T-helper 1 cell (primary cell): ENCODE results near the gene VIPR1.
A peak's percentile ranks its signal among the peaks of the same experiment; 100 is the strongest.

Experiments
- DNase-seq, 5 donors: peaks; one replicate each; pipeline ENCODE4 v3.0.0-alpha.2; 2012 to 2020
- total RNA-seq, 4 donors: gene quantifications; one replicate each; lab custom pipeline; 2026; lab: John Stamatoyannopoulos, UW

The VIPR1 gene
- total RNA-seq = 47.4 to 50.9 (median 49.2) reads per million in 4 donors

DNA sequence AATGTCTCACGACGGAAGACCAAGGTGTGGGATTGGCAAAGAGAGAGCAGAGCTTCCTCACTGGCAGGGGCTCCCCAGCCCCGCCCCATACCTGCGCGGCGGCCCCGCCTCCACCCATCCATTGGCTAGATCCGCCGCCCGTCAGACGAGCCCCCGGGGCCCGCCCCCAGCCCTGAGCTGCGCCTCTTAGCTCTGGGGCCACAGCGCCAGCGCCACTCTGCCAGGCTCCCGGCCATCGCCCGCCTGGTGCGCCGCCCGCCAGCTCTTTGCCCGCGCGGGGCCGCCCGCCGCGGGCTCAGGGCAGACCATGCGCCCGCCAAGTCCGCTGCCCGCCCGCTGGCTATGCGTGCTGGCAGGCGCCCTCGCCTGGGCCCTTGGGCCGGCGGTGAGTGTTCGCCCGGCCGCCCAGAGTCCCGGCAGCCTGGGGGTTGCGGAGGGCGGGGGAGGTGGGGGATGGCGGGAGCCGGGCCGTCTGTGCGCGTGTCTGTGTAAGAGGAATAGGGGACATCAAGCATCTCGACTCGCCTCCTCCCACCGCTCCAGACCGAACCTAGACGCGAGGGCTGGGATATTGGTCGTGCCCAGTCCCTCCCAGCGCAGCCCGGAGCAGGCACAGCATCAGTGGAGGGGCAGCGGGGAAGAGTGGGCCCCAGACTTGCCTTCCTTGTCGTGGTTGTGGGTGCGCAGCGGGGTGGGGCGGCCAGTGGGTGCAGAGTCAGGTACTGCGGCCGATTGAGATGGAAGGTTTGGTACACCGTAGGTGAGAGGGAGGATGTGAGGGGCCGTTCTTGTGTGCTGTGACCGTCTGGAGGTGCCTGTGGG is at the start of gene VIPR1:
Gene VIPR1, plus strand, starts transcription at position 215 of the 822 bp plus-strand sequence. Its CDS starts 93 bp downstream, at position 308.
- DNase-seq = peak; percentile 86 to 94 (median 91)

GRCh38 chr3:42456211-42456610 is 46.2 kb upstream of the VIPR1 start:
- DNase-seq = no peak

- no peak for DNase-seq
Measured at GRCh38 chr3:42459151-42459550, 43.3 kb upstream of the VIPR1 start.

- no peak for DNase-seq
Measured at GRCh38 chr3:42461762-42462161, 40.7 kb upstream of the VIPR1 start.

- no peak for DNase-seq
Measured at GRCh38 chr3:42463093-42463492, 39.4 kb upstream of the VIPR1 start.

DNA sequence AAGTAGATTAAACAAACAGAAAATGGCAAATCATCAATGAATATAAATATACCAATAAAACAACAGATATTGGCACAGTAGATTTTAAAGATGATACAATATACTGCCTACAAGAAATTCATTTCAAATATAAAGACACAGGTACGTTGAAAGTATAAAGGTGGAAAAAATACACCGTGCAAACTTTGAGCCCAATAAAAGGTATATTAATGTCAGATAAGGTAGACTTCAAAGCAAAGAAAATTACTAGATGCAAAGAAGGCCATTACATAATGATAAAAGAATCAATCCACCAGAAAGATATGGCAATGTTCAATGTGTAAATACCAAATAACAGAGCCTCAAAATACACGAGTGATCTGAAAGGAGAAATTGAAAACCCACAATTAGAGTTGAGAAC is 34.3 kb upstream of the VIPR1 start:
- no peak for DNase-seq

- DNase-seq = no peak
Measured at GRCh38 chr3:42472555-42472954, 29.9 kb upstream of the VIPR1 start.

DNA sequence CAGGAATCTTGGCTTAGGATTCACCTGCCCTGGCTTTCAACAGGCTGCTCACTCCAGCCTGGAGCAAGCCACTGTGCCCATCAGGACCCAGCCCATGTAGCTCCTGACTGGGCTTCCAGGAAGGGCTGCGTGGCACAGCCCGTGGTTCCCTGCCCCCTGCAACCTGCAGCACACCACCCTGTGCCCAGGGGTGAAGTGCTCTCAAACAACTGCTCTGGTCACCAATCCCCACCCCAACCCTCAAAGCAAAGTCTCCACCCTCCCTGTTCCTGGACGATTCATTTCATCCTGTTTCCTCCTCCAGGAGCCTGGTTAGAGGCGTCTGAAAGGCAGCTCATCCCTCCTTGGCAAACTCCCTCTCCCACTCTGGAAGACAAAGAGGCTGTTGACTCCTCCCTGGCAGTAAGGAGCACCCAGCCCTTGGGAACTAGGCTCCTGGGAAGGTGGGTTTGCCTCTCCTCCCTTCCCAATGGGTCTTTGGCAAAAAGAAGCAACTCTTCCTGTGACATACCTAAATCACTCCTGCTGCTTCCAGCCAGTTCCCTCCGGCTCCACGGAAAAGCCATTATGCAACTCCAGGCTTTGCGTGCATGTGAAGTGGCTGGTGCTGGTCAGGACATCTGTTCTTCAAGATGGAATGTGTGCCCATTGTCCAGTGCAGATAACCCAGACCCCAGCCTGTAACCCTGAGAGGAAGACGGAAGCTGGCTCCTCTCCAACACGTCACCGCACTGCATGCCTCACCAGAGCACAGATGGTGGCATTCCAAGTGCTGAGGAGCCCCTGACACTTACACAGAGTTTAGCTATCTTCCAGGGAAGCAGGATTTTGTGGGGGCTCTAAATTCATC is 29.1 kb upstream of the VIPR1 start:
- no peak for DNase-seq

GRCh38 chr3:42476225-42477125 is 26.0 kb upstream of the VIPR1 start:
- no peak for DNase-seq

GRCh38 chr3:42477696-42478095 is 24.7 kb upstream of the VIPR1 start:
- no peak for DNase-seq

DNA sequence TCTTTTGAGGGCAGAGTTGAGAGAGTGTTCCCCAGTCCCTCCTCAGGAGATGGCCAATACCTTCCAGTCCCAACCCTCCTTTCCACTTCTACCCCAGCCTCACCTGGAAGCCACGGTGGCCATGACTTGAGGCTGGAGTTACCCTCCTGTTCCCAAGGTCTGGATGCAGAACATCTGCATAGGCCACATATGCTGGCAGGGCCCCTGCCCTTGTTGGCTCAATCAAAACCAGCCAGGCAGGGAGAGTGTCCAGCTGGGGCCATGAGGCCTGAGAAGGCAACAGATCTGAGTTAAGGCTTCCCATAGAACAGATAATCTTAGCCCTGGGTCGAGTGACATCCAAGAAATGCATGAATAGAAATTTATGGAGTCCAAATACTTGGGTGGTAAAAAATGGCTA is 23.6 kb upstream of the VIPR1 start:
- no peak for DNase-seq

DNA sequence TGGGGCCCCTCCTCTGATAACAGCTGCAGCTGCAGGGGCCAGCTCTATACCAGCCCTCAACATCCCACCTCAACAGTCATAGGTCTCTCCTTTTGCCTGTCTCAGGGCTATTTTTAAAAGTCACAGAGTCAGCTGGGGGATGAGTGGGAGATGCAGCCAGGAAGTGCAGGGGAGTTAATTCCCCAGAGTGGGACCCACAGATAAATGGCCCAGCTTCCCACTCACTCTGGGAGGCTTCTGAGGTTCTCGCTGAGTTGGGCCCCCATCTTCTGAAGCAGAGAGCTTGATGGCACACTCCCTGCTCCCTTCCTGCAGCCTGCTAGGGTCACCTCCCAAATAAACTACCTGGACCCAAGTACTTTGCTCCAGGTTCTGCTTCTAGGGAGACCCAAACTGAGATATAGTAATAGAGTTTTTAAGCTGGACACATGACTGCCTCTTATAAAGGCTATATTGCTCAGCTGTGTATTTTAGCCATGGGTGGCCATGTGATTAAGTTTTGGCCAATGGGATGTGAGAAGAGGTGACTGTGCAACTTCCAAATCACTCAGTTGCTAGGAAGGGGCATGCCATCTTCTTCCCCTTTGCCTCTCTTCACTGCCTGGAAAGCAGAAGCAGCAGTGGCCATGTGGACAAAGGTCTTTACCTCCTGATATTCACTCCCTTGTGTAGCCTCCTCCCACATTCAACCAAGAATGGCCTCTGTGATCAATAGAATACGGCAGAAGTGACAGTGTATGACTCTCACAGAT is 15.5 kb upstream of the VIPR1 start:
- no peak for DNase-seq

DNA sequence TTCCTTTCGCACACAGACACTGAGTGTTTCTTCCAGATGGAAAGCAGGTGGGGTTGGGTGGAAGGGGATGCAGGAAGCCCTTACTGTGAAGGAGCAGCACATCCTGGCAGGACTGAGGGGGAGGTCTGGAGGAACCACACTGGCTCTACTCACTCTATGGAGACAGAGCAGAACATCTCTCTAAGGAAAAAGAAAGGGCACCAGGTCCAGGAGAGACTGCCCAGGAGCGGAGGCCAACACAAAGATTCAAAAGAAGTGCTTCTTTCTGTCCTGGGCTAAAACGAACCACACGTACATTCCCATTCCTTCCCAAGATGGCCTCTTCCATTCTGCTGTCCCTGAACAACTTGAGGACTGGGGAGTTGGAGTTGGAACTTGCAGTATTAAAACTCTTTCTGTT is 13.8 kb upstream of the VIPR1 start:
- DNase-seq = no peak

DNA sequence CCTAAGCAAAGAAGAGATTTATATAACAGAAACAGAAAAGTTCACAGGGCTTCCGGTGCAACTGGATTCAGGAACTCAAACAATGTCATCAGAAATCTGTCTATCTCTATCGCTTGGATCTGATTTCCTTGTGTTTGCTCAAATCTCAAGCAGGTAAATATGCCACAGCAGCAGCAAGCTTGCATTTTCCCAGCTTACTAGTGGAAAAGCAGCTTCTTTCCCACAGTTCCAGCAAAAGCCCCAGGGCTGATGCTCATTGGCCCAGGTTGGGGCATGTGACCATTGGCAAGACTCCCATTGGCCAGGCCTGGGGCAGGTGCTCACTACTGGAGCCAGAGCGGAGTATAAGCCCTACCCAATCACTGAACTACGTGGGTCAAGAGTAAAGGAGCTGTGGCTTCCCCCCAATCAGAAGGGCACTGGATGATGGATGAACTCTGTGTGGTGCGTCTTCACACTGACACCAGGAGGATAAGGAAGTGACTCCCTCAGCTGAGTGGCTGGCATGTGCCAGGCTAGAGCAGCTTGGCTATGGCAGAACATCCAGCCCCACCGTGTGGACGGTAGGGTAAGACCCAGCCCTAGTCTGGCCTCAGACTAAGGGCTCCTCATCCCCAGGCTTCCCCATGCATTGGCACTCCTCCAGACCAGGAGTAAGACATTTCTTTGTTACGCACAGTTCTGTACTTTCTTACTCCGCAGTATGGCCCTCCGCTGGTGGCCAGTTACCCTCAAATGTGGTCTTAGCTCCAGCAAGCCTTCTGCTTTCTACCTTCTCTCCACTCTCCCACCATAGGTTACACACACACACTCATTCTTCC is 13.1 kb upstream of the VIPR1 start:
- DNase-seq = no peak

DNA sequence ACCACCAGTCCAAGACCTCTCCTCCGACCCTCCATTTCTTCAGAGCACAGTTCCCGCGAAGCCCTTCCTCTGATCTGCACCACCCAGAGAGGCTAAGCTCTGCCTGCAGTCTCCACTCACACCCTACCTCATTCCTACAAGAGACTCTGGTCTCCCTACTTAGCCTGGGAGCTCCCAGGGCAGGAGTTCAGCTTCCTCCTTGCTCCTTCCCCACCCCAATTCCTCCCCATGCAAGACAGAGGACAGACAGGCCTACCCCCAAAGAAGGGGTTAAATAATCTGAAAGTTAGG is 12.6 kb upstream of the VIPR1 start:
- no peak for DNase-seq

DNA sequence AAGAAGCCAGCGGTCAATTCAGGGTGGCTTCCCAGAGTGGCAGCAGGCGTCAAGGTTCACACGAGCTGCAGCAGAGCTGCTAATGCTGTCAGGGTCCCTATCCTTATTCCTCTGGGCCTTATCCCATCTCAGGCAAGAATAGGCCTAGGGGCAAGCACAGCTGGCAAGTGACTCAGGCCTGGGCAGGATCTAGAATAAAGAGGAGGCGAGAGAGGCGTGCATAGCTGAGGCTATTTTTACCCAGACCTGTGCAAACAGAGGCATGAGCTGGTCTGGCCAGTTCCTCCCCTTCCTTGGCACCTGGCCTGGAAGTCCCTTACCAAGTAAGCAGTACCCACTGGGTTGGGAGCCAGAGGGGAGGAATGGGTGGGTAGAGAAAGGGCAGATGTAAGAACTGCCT is 12.2 kb upstream of the VIPR1 start:
- DNase-seq = no peak

DNA sequence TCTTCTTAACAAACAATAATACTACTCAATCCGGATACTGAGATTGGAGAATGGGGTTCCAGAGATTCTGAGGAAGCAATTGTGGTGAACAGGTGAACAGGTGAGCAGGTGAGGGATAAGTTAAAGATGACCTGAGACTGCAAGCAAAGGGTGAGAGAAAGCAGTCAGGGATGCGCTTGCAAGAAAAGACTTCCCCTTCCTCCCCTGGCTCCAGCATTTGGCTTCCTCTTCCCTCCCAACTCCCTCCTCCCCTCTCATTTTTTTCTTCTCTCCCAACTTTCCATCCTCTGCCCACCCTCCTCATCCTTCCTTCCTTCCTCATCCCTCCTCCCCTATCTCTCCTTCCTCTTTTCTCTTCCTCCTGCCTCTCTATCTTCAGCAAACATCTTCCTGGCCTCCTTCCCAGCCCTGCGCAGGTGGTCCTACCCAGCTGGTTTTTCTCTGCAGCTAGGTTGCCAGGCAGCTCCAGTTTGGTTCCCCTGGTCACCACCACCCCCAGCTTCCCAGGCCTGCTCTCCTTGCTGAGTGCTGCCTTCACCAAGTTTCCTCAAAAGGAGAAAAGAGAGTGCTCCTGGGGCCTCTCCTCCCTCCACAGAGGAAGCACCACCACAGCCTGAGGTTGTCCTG is 10.4 kb upstream of the VIPR1 start:
- no peak for DNase-seq

- no peak for DNase-seq
Measured at GRCh38 chr3:42492508-42493080, 9.8 kb upstream of the VIPR1 start.

- no peak for DNase-seq
Measured at GRCh38 chr3:42493126-42493797, 9.2 kb upstream of the VIPR1 start.

DNA sequence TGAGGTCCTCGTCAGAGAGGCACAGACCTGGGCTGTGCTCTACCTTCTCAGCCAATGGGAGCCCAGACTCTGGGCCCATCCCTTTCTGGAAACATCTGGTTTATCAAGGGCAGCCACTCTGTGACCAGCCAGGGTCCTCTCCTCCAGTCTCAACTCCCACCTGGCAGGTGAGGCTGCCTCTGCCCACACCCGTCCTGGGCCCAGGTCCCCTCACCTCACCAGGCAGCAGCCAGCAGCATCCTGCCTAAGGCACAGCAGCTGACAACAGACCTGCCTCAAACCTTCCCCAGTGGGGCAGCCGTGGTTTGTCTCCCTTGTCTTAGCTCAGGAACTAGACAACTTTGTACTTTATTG is 8.7 kb upstream of the VIPR1 start:
- DNase-seq = no peak
